NCI-H524 (cell line): ENCODE measurements around the gene CRYBA1.
"Not testable (repeated sequence)": the region's sequence is repeated elsewhere in the genome, so short reads cannot be mapped to it uniquely, and the experiment has no call there.

Experiments
- DNase-seq, 2 experiments: peaks; one replicate each; lab custom pipeline; 2025; lab: John Stamatoyannopoulos, UW

The CRYBA1 gene

DNA sequence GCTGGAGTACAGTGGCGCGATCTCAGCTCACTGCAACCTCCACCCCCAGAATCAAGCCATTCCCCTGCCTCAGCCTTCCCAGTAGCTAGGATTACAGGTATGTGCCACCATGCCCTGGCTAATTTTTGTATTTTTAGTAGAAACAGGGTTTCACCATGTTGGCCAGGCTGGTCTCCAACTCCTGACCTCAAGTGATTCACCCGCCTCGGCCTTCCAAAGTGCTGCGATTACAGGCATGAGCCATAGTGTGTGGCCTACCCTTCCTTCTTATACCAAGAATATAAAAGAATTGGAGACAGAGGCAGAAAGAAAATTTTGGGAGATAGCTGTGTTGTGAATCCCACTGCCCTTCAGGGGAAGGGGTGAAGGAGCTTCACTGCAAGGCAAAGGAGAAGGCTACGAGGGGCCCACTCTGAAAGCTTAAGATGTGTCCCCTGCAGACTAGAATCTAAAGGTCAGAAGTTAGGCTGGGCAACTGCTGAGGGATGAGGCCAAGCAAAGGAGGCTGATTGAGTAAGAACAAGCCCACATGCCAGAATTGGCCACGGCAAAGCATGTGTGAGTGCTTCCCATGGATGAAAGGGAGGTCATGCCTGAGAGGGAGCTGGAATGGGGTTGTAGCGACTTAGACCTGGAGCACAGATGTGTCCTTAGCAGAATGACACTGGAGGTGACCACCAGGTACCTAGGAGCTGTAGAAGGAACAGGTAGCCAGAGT lies 8.4 kb upstream of the CRYBA1 start:
- DNase-seq = no peak

GRCh38 chr17:29240477-29240876 lies 6.2 kb upstream of the CRYBA1 start:
- no peak for DNase-seq

DNA sequence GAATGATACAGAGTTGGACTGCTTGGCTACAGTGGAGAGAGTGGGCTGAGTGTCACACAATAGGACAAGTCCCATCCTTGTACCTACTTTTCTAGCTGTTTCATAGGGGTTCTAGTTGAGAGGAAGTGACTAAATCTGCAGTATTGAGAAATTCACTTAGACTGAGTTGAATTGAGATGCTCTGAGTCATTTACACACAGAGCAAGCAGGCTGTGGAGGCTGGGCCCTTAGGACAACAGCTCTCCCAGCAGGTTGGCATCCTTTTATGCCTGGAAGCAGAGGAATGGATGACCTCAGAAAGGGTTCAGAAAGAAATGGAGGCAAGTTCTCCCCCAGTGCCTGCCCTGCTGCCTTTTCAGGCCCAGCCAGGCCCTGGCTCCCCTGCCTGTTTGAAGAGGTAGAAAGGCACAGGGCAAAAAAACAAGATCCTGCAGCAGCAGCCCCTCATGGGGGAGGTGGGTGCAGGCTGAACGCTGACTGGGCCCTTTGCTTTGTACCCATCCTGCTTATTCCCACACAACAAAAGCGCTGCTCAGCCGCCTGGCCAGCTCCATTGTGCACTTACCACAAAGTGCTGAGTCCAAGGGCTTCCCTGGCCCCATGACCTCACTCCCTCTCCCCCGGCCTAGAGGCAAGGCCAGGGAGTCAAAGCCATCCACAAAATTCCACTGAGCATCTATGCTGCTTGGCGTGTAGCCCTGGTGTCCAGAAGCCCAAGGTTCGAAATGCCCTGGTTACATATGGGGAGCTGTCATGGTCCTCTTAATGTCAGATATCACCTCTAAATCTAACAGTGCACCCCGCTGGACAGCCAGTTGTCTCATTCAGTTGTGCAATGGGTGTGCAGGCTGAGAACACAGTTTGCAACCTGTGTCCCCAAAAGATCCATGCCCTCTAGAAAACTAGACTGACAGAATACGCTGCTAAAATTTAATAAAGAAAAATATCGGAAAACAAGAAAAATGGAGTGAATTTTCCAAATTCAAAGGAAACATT lies 5.4 kb upstream of the CRYBA1 start:
- peak in 1 of 2 experiments; percentile 31 for DNase-seq

GRCh38 chr17:29242051-29242450 lies 4.6 kb upstream of the CRYBA1 start:
- no peak for DNase-seq

DNA sequence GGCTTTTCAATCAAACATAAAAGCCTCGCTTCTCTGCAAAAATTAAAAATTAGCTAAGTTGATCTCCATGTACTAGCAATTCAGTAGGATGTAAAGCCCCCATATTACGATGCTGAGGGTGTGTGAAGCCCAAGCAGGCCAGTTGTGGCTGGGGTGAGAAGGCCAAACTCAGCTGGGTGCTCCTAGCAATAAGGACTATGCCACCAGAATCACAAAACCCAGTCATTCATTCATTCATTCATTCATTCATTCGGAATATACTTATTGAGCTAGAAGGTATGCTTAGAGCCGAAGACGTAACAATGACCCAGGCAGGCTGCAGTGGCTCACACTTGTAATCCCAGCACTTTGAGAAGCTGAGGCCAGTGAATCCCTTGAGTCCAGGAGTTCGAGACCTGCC lies 3.9 kb upstream of the CRYBA1 start:
- no peak for DNase-seq

GRCh38 chr17:29243792-29244191 lies 2.9 kb upstream of the CRYBA1 start:
- peak; percentile 33 to 71 for DNase-seq

DNA sequence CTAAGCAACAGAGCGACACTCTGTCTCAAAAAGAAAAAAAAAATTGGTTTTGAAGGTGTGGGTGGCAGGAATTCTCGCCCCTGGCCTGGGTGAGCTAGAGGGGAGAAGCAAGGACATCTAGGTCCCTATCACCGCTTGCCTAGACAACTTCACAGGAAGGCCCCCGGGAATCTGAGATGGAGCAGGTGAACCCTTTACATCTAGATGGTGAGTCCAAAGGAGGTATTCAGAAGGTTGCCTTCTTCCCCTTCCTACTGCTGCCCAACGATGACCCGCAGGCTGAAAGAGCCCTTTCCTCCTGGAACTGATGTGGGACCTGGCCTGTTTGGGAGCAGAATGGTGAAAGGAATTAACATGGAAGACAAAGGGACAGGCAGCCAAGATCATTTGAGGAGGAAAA lies 1.3 kb upstream of the CRYBA1 start:
- no peak for DNase-seq

GRCh38 chr17:29247219-29247618 lies 560 bp downstream of the CRYBA1 start:
- no peak for DNase-seq

- no peak for DNase-seq
Observed at GRCh38 chr17:29248845-29249244, 2.2 kb downstream of the CRYBA1 start.

DNA sequence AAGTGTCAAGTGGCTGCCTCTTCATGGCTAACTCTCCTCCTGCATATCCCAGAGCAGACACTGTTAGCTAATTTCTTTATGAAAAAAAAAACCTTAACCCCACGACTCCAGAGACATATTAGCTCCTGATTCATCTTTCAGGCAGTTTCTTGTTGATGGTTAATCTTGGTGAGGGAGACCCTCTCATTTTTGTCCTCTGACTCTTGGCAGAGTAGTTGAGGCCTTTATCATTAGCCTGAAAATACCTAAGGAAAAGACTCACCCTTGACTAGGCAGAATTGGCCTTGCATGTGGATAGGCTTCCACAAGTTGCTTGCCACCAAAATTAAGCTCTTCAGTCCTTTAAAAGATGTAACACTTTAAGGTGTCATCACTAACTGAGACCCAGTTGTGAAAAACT lies 4.0 kb downstream of the CRYBA1 start:
- no peak for DNase-seq

- no peak for DNase-seq
Observed at GRCh38 chr17:29251184-29251583, 4.5 kb downstream of the CRYBA1 start.

GRCh38 chr17:29252101-29252791 lies 5.6 kb downstream of the CRYBA1 start:
- peak; percentile 89 to 91 for DNase-seq

- DNase-seq = no peak
Observed at GRCh38 chr17:29253037-29253436, 6.4 kb downstream of the CRYBA1 start.

GRCh38 chr17:29255926-29256522 lies 9.4 kb downstream of the CRYBA1 start:
- no peak for DNase-seq

GRCh38 chr17:29256735-29257466 lies 10.2 kb downstream of the CRYBA1 start:
- no peak for DNase-seq

GRCh38 chr17:29257756-29258155 lies 11.1 kb downstream of the CRYBA1 start:
- DNase-seq = no peak

DNA sequence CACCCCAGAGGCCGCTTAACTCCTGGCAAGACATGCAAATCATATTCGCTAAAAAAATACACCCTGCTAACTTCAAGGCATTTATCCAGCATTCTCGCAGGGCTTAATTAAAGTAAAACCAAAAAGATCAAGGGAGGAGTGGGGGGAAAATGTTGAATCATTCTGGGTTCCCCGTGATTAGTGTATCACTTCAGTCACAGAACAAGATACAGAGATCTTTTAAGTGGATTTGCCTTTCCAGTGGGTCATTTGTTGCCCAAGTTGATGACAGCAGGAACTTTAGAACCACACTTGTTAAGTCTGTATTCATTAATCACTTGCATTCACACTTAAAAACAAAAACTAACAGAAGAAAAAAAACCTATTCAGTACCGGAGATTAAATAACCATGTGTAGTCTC lies 17.3 kb downstream of the CRYBA1 start:
- DNase-seq = no peak

- DNase-seq = not testable (repeated sequence)
Observed at GRCh38 chr17:29271980-29272379, 25.3 kb downstream of the CRYBA1 start.

DNA sequence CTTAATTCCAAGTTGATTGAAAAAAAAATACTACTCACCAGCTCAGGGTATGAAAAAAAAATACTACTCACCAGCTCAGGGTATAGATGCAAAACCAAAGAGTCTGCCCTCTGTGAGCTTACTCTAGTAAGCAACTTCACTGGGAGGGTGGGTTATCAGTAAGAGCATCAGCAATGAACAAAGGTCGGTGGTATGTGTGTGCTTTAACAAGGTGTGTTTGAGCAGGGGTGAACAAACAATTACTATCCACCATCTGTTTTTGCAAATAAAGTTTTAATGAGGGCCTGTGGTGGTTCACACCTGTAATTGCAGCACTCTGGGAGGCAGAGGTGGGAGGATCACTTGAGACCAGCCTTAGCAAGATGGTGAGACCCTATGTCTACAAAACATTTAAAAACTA lies 27.3 kb downstream of the CRYBA1 start:
- DNase-seq = no peak

DNA sequence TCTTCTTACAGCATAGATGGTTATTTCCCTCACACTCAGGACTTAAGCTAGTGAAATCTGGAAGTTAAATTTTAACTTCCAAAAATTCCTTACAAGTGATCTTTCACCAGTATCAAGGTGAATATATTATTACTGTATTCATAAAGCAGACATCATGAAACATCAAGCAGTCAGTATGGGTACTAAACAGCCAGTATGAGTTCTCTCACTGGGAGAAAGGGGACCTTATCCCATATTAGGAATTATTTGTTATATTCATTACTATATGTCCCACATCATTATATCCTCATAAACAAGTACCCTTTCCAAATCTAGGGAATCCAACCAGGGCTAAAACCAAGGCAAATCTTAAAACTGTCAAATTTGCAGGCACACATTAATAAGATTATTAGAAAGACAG lies 32.0 kb downstream of the CRYBA1 start:
- DNase-seq = no peak

DNA sequence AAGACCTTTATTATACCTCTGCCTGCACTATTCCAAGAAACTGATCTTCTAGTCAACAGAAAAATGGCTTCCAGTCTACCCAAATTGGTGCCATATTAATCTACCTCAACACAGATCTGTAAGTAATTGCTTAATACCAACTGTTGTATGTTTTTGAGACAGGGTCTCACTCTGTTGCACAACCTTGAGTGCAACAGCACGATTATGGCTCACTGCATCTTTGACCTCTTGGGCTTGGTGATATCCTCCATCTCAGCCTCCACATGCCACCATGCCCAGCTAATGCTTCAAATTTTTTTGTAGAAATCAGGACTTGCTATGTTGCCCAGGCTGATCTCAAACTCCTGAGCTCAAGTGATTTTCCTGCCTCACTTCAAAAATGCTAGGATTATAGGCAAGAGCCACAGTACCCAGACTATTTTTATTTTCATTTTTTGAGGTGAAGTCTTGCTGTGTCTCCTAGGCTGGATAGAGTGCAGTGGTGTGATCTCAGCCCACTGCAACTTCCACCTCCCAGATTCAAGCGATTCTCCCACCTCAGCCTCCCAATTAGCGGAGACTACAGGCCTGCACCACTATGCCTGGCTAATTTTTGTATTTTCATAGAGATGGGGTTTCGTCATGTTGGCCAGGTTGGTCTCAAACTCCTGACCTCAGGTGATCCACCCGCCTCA lies 32.9 kb downstream of the CRYBA1 start:
- DNase-seq = no peak
